ENCODE data around the gene ZNF99. TPM values are rescaled to one million over a fixed set of nuclear protein-coding genes. Genes with fewer than 3 reads are reported as not detected.

The ZNF99 gene
- total and polyA plus RNA-seq, 2 of the 8 experiments (the other 6 are each of a cell fraction or from before 2014, with no cell fraction given), result not detected

DNA sequence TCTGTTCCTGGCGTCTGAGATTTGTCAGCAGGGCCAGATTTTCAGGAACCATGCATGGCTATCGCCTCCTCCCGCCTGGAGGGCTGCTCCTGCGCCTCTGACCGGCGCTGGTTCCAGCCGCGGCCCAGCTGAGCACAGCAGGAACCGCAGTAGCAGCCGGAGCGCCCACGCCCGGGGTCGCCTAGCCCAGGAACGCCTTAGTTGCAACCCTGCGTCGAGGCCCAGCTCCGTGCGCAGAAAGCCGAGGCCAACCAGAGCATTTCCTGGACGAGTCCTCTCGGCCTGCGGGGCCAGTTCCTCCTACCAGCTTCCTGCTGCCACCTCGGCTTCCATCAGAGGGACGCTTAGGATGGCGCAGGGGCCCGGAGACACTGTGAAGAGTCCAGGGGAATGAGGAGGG is 75.0 kb downstream of the ZNF99 start (continued):
- TF ChIP-seq RBBP5 (IDR thresholded peaks at IDR 0.05; ENCODE audit: borderline replicate concordance, low read depth, low read length), result no peak
- no peak for TF ChIP-seq CHD2 (IDR thresholded peaks at IDR 0.05; ENCODE audit: low read length)
- no peak for TF ChIP-seq MAX (IDR thresholded peaks at IDR 0.05)
- TF ChIP-seq GABPA (IDR thresholded peaks at IDR 0.05; ENCODE audit: borderline replicate concordance, insufficient read depth, low read length), result no peak
- no peak for TF ChIP-seq KDM1A (IDR thresholded peaks at IDR 0.05; ENCODE audit: borderline replicate concordance, low read length)
- no peak for TF ChIP-seq CTCF (IDR thresholded peaks at IDR 0.05; ENCODE audit: control extremely low read depth in 1 of 3, insufficient read depth in 1 of 3, low read depth in 1 of 3, low read length in 3 of 3)
- TF ChIP-seq ASH2L (IDR thresholded peaks at IDR 0.05; ENCODE audit: low read length), result no peak
- no peak for TF ChIP-seq TEAD4 (IDR thresholded peaks at IDR 0.05; ENCODE audit: low read depth, low read length)
- TF ChIP-seq TAF7 (optimal IDR thresholded peaks at IDR 0.05; ENCODE audit: borderline replicate concordance, low read depth, low read length), result no peak
- TF ChIP-seq POU5F1 (IDR thresholded peaks at IDR 0.05; ENCODE audit: low read depth, low read length), result no peak
- TF ChIP-seq CEBPB (IDR thresholded peaks at IDR 0.05; ENCODE audit: low read depth, low read length), result no peak
- no peak for TF ChIP-seq NANOG (IDR thresholded peaks at IDR 0.05; ENCODE audit: insufficient read depth, low read depth, low read length, poor library complexity, severe bottlenecking)
- TF ChIP-seq SUZ12 (IDR thresholded peaks at IDR 0.05; ENCODE audit: low read length), result no peak

All from H1 (cell line).